Esophagus muscularis mucosa (tissue), 4 donors: ENCODE measurements around the gene NRXN3.

Experiments
- EP300 ChIP-seq: sonication (generic); formaldehyde crosslinking; IDR thresholded peaks from one replicate; pipeline ENCODE4 v1.6.1; 2017; ENCODE audit warnings: antibody characterized with exemption
- POLR2A ChIP-seq: fragments of 450-650 bp; IDR thresholded peaks from one replicate; pipeline ENCODE4 v1.6.1; 2017; ENCODE audit warnings: antibody characterized with exemption, moderate library complexity, mild to moderate bottlenecking, low read depth
- POLR2AphosphoS5 ChIP-seq, 2 donors: sonication (generic); formaldehyde crosslinking; IDR thresholded peaks; one replicate each; pipeline ENCODE4 v1.6.1; 2017; ENCODE audit warnings: antibody characterized with exemption in 2 of 2
- TF ChIP-seq, protein P1 (sequence below), 3 experiments: fragments of 200-600 bp in 2 of 3; fragments of 450-650 bp in 1 of 3; sonication (generic) in 2 of 3; IDR thresholded peaks; one replicate each; pipeline ENCODE4 v1.5.1; 2017 to 2019; ENCODE audit warnings: antibody characterized with exemption in 3 of 3, mild to moderate bottlenecking in 2 of 3, moderate library complexity in 1 of 3

DNA sequence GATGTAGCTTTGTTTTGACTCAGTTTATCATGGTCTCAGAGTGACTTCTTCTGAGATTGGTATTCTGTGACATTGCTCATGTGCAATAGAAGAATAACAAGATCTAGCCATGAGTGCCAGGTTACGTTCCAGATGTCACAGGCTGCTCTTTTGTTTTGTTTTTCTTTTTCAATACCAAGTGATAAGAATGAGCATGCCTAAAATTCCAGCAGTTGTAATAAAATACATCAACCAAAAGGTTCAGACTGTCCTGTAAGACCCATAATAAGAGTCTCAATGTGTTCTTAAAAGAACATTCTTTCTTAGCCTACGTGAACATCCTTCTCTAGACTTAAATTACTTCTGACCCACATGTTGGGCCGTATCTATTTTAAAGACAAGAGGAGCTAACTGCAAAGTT lies 1371.9 kb downstream of the NRXN3 start:
- TF ChIP-seq, protein P1, sequence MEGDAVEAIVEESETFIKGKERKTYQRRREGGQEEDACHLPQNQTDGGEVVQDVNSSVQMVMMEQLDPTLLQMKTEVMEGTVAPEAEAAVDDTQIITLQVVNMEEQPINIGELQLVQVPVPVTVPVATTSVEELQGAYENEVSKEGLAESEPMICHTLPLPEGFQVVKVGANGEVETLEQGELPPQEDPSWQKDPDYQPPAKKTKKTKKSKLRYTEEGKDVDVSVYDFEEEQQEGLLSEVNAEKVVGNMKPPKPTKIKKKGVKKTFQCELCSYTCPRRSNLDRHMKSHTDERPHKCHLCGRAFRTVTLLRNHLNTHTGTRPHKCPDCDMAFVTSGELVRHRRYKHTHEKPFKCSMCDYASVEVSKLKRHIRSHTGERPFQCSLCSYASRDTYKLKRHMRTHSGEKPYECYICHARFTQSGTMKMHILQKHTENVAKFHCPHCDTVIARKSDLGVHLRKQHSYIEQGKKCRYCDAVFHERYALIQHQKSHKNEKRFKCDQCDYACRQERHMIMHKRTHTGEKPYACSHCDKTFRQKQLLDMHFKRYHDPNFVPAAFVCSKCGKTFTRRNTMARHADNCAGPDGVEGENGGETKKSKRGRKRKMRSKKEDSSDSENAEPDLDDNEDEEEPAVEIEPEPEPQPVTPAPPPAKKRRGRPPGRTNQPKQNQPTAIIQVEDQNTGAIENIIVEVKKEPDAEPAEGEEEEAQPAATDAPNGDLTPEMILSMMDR (IDR thresholded peaks at IDR 0.05): no peak
- TF ChIP-seq POLR2A (no peak), EP300 (no peak), POLR2AphosphoS5 (IDR thresholded peaks at IDR 0.05) (no peak)
